GM19193 (cell line): ENCODE measurements around the gene PRSS57.

Experiments used
- POLR2A ChIP-seq: IDR thresholded peaks from 4 replicates; pipeline ENCODE4 v1.6.1; 2011; ENCODE audit not compliant: insufficient read depth, insufficient read length; ENCODE audit errors: extremely low read depth

PRSS57 gene

DNA sequence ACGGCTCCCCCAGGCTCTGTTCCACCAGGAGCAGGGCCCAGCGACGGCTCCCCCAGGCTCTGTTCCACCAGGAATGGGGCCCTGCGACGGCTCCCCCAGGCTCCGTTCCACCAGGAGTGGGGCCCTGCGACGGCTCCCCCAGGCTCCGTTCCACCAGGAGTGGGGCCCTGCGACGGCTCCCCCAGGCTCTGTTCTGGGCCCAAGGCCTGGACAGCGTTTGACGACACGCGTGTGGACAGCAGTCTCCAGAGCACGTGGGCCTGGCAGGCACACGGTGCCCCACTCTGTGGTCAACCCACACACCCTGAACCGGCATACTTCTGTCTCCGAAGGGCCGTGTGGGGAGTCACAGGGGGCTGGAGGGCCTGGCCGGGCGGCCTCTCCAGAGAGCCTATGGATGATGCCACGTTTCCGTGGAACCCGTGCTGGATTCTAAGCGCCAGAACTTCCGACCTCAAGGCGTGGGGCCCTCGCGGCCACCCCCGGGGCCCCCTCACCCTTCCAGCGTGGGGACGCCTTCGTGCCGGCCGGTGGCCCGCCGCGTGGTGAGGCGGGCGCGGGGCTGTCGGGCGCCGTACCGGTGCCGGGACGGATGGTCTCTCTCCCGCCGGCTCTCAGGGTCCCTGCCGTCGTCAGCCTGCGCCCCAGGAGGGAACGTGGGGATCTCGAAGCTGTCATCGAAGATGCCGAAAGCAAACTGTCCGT lies 44.0 kb downstream of the PRSS57 start:
- TF ChIP-seq POLR2A, result no peak

DNA sequence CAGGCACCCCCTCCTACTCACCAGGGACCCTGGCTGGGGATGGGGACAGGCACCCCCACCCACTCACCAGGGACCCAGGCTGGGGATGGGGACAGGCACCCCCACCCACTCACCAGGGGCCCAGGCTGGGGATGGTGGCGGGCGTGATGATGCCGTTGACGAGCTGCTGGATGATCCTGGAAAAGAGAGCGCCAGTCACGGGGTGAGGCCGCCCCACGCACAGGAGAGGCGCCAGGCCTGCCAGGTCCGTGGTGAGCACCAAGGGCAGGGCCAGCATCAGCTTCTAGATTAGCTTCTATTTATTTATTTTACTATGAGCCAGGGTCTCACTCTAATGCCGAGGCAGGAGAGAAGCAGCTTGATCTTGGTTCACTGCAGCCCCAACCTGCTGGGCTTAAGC lies 45.1 kb downstream of the PRSS57 start:
- TF ChIP-seq POLR2A, result no peak

DNA sequence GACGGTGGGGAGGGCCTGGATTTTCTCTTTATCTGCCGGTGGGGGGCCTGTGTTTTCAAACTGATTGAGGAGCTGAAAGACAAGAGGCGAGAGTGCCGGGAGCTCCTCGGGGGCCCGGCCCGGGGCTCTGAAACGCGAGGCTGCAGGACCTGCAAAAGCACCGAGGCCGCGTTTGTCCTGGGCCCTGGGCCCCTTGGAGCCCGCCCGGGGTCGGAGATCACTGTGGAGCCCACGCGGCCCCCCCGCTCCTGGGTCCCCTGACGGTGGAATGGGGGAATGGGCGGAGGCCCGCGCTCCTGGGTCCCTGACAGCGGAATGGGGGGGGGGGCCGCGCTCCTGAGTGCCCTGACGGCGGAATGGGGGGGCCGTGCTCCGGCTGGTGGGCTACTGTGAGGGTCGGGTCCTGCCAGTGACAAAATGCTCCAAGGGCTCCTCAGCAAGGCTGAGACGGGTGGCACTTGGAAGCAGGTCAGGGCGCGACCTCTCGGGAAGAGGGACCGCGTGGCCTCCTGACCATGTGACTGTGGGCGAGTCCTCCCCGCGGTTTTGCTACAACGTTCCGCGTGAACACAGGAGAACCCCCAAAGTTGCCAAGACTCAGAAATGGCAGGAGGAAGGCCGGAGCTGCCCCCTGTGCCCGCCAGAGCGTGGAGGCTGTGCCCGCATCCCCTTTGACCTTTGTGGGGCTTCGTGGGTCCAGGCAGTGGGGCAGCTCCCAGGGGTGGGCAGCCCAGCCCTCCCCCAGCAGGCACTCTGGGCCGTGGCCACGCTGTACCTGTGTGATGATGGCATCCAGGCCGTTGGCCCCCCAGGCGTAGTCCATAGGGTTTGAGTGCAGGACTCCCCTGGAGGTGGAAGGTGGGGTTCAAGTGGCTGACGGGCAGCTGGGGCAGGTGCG lies 46.1 kb downstream of the PRSS57 start:
- TF ChIP-seq POLR2A, result no peak

DNA sequence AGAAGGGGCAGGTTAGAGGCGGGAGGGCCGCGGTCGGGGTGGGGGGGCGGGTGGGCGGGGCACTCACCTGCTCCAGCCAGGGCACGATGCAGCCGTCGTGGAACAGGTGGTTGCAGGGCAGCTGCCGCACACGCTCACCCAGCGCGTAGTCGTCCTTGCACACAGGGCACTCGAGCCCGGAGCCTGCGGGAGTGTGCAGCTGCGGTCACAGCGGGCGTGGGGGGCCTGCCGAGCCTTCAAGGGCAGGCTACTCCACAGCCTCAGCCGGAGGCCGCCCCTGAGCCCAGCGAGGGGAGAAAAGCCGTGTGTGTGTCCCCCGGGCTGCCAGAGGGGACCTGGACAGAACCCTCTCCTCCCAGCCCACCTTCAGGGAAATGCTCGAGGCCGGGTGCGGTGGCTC lies 46.9 kb downstream of the PRSS57 start:
- TF ChIP-seq POLR2A, result no peak

DNA sequence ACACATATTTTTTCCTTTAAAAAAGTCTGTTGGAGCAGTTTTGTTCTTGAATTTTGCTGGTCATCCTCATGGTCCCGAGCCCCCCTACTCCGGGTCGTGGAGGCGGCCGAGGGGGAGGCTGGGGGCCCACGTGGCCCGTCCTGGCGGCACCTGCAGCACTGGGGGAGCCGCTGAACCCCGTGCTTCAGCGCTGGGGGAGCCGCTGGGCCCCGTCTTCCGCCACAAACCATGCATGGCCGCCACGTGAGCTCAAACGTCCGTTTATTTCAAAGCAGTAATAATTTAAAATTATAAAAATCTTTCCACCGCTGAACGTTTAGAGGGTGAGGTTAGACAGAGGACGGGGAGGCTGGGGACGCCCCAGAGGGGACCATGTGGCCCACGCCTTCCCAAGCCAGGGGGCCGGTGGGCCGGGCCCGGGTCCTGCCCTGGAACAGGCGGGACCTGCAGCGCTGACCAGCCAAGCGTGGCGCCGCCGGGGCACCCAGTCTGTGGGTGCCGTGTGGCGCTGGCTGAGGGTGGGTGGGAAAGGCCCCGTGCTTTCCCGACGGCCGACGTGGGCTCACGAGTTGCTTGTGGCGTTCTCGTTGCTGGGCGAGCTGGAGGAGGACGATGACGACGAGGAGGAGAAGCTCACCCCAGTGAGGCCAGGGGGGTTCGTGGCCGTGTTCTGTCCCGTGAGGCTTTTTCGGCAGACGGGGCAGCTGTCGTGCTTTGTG lies 47.5 kb downstream of the PRSS57 start:
- TF ChIP-seq POLR2A, result no peak

DNA sequence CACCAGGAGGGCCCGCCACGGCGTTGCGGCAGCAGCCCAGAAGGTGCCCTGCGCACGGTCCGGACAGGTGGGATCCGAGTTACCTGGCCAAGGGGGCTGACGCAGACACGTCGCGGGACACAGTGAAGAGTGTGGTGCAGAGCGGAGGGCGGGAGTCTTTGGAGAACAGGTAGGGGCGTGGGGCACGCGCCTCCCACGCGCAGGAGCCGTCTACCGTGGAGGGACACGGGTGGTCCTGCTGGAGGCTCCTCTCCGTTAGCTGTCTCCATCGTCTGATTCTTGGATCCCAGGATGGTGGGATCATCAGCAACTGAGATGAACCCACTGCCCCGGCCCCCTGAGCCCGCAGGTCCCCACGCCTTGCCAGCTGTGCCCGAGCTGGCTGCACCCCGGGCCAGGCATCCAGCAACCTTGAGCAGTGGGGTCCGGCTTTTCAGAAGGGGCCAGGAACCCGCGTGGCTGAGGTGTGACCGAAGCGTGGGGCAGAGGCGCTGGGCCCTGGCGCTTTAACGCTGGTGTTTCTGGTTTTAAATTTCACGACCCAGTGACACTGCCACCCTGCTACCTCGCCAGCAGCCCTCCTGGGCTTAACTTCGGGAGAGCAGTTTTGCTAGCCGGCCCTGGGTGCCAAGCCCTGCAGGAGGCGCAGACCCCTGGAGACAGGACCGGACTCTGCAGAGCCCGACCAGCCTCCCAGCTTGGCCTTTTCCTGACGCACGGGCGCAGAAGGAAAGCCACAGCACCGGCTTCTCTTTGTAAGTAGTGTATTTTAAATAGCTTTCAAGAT lies 48.3 kb downstream of the PRSS57 start:
- no peak for TF ChIP-seq POLR2A

DNA sequence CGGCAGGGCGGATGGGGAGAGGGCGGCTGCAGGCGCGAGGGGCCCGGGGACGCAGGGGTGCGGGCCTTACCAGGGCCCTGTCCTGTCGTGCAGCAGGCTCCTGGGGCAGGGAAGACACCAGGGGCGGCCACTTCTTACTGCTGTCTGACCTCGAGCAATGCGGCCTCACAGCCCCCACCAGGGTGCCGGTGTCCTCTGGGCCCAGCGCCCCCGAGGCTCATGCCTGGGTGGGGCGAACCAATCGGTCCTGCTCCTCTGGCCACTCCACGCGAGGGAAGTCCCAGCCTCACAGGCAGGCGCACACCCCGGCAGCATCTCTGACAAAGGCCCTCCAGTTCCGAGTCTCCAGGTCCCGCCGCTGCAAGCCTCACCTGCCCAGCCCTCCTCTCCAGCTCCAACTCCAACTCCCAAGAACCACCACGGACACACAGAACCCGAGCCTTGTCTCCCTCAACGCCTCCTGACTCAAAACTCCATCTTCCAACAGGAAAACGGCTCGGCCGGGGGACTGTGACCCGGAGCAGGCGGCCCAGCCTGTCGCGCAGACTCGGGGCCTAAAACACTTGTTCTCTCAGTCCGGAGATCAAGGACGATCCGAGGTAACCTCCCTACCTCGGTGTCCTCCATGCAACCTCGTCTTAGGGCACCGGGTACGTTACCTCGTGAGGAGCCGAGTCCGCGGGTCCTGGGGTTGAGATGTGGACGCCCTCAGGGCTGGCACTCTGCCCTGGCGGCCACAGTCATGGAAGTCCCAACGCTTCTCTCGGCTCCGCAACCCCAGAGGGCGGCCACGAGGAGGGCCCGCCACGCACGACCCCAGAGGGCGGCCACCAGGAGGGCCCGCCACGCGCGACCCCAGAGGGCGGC lies 49.1 kb downstream of the PRSS57 start:
- TF ChIP-seq POLR2A, result no peak

DNA sequence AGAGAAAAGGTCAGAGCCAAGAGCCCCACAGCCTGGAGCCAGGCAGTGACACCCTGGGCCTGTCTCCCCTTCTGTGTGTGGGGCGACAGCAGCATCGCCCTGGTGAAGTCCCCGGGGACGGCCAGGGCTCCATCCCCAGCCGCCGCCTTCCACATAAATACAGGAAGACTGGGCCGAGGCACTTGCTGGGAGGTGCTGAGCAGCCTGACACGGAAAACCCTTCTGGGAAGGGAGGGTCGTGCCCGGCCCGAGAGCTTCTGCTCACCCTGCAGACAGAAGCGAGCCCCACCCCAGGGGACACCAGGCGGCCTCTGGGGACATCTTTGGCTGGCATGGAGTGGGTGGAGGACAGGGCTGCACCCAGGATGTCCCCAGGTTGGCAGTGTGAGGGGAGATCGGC lies 50.5 kb downstream of the PRSS57 start:
- TF ChIP-seq POLR2A, result no peak

DNA sequence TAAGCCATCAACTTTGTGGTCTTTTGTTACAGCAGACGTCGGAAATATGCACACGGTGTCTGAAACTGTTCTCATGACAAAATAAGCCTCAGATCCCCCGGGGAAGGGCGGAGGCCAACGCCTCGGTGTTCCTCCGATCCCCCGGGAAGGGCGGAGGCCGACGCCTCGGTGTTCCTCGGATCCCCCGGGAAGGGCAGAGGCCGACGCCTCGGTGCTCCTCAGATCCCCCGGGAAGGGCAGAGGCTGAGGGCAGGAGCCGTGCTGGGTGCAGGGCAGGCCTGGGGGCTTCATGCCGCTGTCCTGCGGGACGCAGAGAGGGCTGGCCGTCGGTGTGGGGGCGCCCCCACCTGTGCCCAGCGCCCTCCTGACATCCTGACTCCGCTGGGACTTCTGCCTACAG lies 50.9 kb downstream of the PRSS57 start:
- no peak for TF ChIP-seq POLR2A

DNA sequence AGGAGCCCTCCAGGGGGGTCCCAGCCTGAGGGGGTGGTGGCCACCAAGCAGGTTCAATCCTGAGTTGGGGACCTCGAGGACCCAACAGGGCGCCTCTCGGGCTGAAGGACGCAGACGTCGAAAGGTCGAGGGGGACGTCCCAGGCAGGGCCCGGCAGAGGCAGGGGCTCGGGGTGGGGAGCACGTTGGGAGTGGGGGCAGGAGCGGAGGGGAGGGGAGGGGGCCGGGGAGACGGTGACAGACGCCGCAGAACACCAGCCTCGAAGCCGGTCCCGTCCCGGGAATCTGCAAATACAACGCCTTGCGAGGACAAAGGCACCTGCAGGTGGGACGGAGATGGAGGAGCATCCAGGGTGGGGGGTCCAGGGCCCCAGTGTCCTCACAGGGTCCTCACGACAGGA lies 51.5 kb downstream of the PRSS57 start:
- TF ChIP-seq POLR2A, result no peak

DNA sequence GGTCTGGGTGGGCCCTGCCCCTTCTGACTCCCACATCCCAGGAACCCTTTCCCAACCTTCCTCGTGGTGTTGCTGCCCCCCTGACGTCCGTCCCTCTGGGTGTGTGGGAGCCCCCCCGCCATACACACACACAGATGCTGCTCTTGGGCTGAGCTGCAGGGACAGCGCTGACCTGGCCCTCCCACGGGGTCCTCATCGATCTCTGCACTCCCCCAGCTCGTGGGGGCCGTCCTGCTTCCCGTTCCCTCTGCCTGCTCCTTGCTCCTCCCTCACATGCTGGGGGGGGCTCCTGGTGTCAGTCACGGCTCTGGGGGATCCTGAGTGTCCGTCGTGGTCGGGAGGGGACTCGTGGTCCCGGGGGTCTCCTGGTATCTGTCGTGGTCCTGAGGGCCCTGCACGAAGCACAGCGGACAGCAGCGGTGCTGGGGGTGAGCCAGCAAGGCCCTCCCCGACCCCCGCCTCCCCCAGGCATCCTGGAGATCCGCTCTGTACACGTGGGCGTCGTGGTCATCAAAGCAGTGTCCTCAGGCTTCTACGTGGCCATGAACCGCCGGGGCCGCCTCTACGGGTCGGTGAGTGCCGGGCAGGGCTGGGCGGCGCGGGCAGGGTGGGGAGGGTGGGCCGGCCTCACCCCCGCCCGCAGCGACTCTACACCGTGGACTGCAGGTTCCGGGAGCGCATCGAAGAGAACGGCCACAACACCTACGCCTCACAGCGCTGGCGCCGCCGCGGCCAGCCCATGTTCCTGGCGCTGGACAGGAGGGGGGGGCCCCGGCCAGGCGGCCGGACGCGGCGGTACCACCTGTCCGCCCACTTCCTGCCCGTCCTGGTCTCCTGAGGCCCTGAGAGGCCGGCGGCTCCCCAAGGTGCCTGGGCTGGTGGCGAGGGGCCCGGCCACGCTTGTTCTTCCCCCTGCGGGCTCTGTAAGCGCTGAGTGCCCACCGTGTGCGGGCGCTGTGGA lies 52.2 kb downstream of the PRSS57 start:
- no peak for TF ChIP-seq POLR2A

DNA sequence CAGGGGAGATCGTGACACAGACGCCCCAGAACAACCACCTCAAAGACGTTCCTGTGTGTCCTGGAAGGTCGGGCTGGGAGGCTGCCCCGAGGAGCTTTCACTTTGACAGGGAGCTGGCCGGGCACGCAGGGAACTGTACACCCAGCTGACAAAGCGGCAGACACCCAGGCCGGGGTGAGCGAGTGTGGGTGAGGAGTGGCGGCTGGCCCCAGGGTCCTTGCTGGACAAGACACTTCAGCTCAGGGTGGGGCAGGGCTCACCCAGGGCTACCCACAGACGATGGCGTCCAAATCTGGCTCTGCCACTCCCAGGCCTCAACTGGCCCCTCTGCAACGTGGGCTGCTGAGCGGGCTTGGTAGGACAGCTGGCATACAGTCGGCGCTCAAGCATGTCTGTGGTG lies 53.5 kb downstream of the PRSS57 start:
- no peak for TF ChIP-seq POLR2A
